ENCODE measurements around the gene PLEKHH1. TPM values are rescaled to one million over a fixed set of nuclear protein-coding genes. Genes with fewer than 3 reads are reported as not detected.

The PLEKHH1 gene
- total and polyA plus RNA-seq, 2 of the 8 experiments (the other 6 are each of a cell fraction or from before 2014, with no cell fraction given) = 28.3 to 33.3 TPM

- ChIA-PET CTCF (ENCODE audit: partially characterized antibody) (interaction anchor here (1.3 kb wide), 1 partner anchor 29 kb away, joined by 4 read pairs; no protein-coding TSS in a partner anchor), POLR2A (ENCODE audit: partially characterized antibody) (no interaction called here)
- Histone ChIP-seq H2AFZ (ENCODE audit: low read length) (no peak overlapping the region), H3K4me2 (ENCODE audit: insufficient read depth in 1 of 2, low read depth in 2 of 2, low read length in 2 of 2) (no peak overlapping the region), H2BK120ac (replicated peaks; ENCODE audit: low read depth, low read length) (no peak overlapping the region), H4K20me1 (replicated peaks in 1 of 2; ENCODE audit: control insufficient read depth in 1 of 2, insufficient read depth in 2 of 2, low read length in 2 of 2) (no peaks in the 10 kb centered on the region), H2BK5ac (ENCODE audit: low read depth, low read length) (no peak overlapping the region), H2BK15ac (ENCODE audit: low read length) (no peak overlapping the region), H2BK20ac (ENCODE audit: low read length) (no peak overlapping the region), H3K27me3 (replicated peaks in 1 of 4; ENCODE audit: control insufficient read depth in 3 of 4, extremely low read depth in 1 of 4, insufficient read depth in 3 of 4, low read length in 3 of 4) (no peaks in the 10 kb centered on the region), H3K36me3 (ENCODE audit: control insufficient read depth in 2 of 4, insufficient read depth in 4 of 4, low read length in 3 of 4) (no peaks in the 10 kb centered on the region), H3K79me2 (ENCODE audit: control insufficient read depth in 1 of 2, insufficient read depth in 2 of 2, low read length in 2 of 2) (no peaks in the 10 kb centered on the region), H3K4me3 (ENCODE audit: extremely low read depth in 1 of 4, insufficient read depth in 2 of 4, low read depth in 3 of 4, low read length in 4 of 4) (no peak overlapping the region), H3K9me3 (ENCODE audit: insufficient read depth in 2 of 2, low read depth in 1 of 2, low read length in 1 of 2) (no peaks in the 10 kb centered on the region), H3K18ac (ENCODE audit: extremely low read depth, low read length) (no peak overlapping the region), H3K27ac (ENCODE audit: low read depth, low read length) (no peak overlapping the region), H2BK12ac (ENCODE audit: low read depth, low read length) (no peak overlapping the region), H4K91ac (replicated peaks; ENCODE audit: insufficient read length, low read length) (no peak overlapping the region), H3K14ac (ENCODE audit: insufficient read length) (no peak overlapping the region), H4K8ac (ENCODE audit: extremely low read depth, insufficient read depth, low read length) (no peak overlapping the region), H4K5ac (ENCODE audit: insufficient read length, low read depth, low read length) (no peak overlapping the region), H2AK5ac (ENCODE audit: low read depth, low read length) (no peak overlapping the region), H3K23ac (ENCODE audit: insufficient read length) (no peak overlapping the region), H3K56ac (replicated peaks; ENCODE audit: insufficient read length, low read depth, low read length) (no peak overlapping the region), H3K4ac (replicated peaks; ENCODE audit: insufficient read length, low read depth, low read length) (no peak overlapping the region), H3K9ac (replicated peaks in 1 of 4; ENCODE audit: extremely low read depth in 1 of 4, low read depth in 3 of 4, low read length in 3 of 4) (no peak overlapping the region), H3K4me1 (replicated peaks in 1 of 4; ENCODE audit: control insufficient read depth in 3 of 4, insufficient read depth in 4 of 4, low read length in 3 of 4) (no peaks in the 10 kb centered on the region), H3K79me1 (ENCODE audit: low read depth, low read length) (no peaks in the 10 kb centered on the region), H3K23me2 (ENCODE audit: low read depth, low read length) (no peaks in the 10 kb centered on the region)
- DNase-seq (ENCODE audit: low read depth in 1 of 2, low spot score in 2 of 2) (no peak), FAIRE-seq (no peak)
- WGBS, 2 experiments (ENCODE audit: extremely low coverage in 1 of 2, insufficient coverage in 1 of 2, insufficient read length in 1 of 2, insufficient replicate concordance in 2 of 2, low coverage in 1 of 2, low lambda C conversion rate in 2 of 2, missing lambda C conversion rate in 1 of 2) = 84% methylated on average over 4 of the region's 4 CpGs; no CpG with 5 or more reads in 1 of the 2 experiments
- TF ChIP-seq MAFK (IDR thresholded peaks at IDR 0.05; ENCODE audit: low read depth, low read length) (no peak), POLR2A (IDR thresholded peaks at IDR 0.05; ENCODE audit: control extremely low read depth in 1 of 2, low read depth in 2 of 2, low read length in 2 of 2) (no peak), TCF12 (IDR thresholded peaks at IDR 0.05; ENCODE audit: low read depth, low read length) (no peak), POU5F1 (IDR thresholded peaks at IDR 0.05; ENCODE audit: low read depth, low read length) (no peak), RBBP5 (IDR thresholded peaks at IDR 0.05; ENCODE audit: borderline replicate concordance, low read depth, low read length) (no peak), EGR1 (IDR thresholded peaks at IDR 0.05; ENCODE audit: borderline replicate concordance, low read depth, low read length) (no peak), ASH2L (IDR thresholded peaks at IDR 0.05; ENCODE audit: low read length) (no peak), TEAD4 (IDR thresholded peaks at IDR 0.05; ENCODE audit: low read depth, low read length) (no peak), JUND (IDR thresholded peaks at IDR 0.05; ENCODE audit: low read length) (no peak), USF2 (IDR thresholded peaks at IDR 0.05; ENCODE audit: low read length) (no peak), YY1 (IDR thresholded peaks at IDR 0.05; ENCODE audit: low read depth, low read length) (no peak), HDAC2 (IDR thresholded peaks at IDR 0.05; ENCODE audit: borderline replicate concordance in 1 of 2, low read depth in 2 of 2, low read length in 2 of 2) (no peak), TAF1 (IDR thresholded peaks at IDR 0.05; ENCODE audit: low read depth, low read length) (no peak), SUZ12 (IDR thresholded peaks at IDR 0.05; ENCODE audit: low read length) (no peak), ZNF274 (IDR thresholded peaks at IDR 0.05; ENCODE audit: borderline replicate concordance, extremely low read depth, low read length) (no peak)
These were observed 35.4 kb upstream of the PLEKHH1 start for GRCh38 chr14:67497716-67498115.
